PC-3 (cell line): Measurements from ENCODE around the gene SEC22C.

Source experiments
- CTCF ChIP-seq: fragments of 300-600 bp; sonication (generic); conservative IDR thresholded peaks from 2 replicates; pipeline ENCODE4 v1.5.1; 2017; ENCODE audit warnings: antibody characterized with exemption, low read depth, mild to moderate bottlenecking, low read length
- EZH2 ChIP-seq: fragments of 300-600 bp; sonication (generic); IDR thresholded peaks from one replicate; pipeline ENCODE4 v1.6.1; 2017; ENCODE audit warnings: antibody characterized with exemption, mild to moderate bottlenecking, low read length; ENCODE audit not compliant: unreplicated experiment
- EZH2phosphoT487 ChIP-seq: fragments of 300-600 bp; sonication (generic); IDR thresholded peaks from 2 replicates; pipeline ENCODE4 v1.6.1; 2018; ENCODE audit warnings: mild to moderate bottlenecking, antibody characterized with exemption, low read length, borderline replicate concordance

- TF ChIP-seq EZH2phosphoT487 (no peak), CTCF (no peak), EZH2 (no peak)
Observed at GRCh38 chr3:42602961-42603360, 21.2 kb upstream of the SEC22C start.
